Loucy (cell line): ENCODE measurements around the gene PLCG2.

Experiments
- H2AFZ ChIP-seq: fragments of 200-600 bp; sonication (generic); 2 replicates; pipeline ENCODE4 v1.6.0; 2016; ENCODE audit warnings: antibody characterized with exemption, mild to moderate bottlenecking, low read length, moderate library complexity
- H3F3A ChIP-seq: fragments of 200-600 bp; 2 replicates; pipeline ENCODE4 v1.6.0; 2016; ENCODE audit warnings: antibody characterized with exemption, low read depth, mild to moderate bottlenecking
- H3K27me3 ChIP-seq: fragments of 200-600 bp; sonication (generic); 2 replicates; pipeline ENCODE4 v1.6.1; 2014; ENCODE audit warnings: low read length, mild to moderate bottlenecking; ENCODE audit not compliant: insufficient read depth, poor library complexity, severe bottlenecking
- H3K36me3 ChIP-seq: fragments of 200-600 bp; sonication (generic); 2 replicates; pipeline ENCODE4 v1.6.1; 2016; ENCODE audit warnings: low read length; ENCODE audit not compliant: insufficient read depth
- H3K4me1 ChIP-seq: fragments of 200-600 bp; sonication (generic); 2 replicates; pipeline ENCODE4 v1.5.1; 2014; ENCODE audit warnings: low read length, mild to moderate bottlenecking; ENCODE audit not compliant: insufficient read depth, poor library complexity, severe bottlenecking
- H3K4me2 ChIP-seq: fragments of 200-600 bp; sonication (generic); 2 replicates; pipeline ENCODE4 v1.6.0; 2014; ENCODE audit warnings: antibody characterized with exemption, low read length, low read depth, mild to moderate bottlenecking; ENCODE audit not compliant: poor library complexity, severe bottlenecking
- H3K4me3 ChIP-seq: fragments of 200-600 bp; sonication (generic); 2 replicates; pipeline ENCODE4 v1.5.1; 2014; ENCODE audit warnings: low read length, mild to moderate bottlenecking, mixed read lengths; ENCODE audit not compliant: poor library complexity, severe bottlenecking
- H3K79me2 ChIP-seq: fragments of 200-600 bp; sonication (generic); 2 replicates; pipeline ENCODE4 v1.6.1; 2014; ENCODE audit warnings: low read length; ENCODE audit not compliant: insufficient read depth
- H3K9ac ChIP-seq: fragments of 200-600 bp; sonication (generic); 2 replicates; pipeline ENCODE4 v1.6.0; 2014; ENCODE audit warnings: mild to moderate bottlenecking, low read depth, low read length, moderate library complexity; ENCODE audit not compliant: poor library complexity, severe bottlenecking
- H3K9me2 ChIP-seq: fragments of 200-600 bp; sonication (generic); replicated peaks from 2 replicates; pipeline ENCODE4 v1.6.1; 2016; ENCODE audit warnings: low read depth, low read length, mixed read lengths
- H3K9me3 ChIP-seq: fragments of 200-600 bp; sonication (generic); 2 replicates; pipeline ENCODE4 v1.6.1; 2014; ENCODE audit warnings: mild to moderate bottlenecking, antibody characterized with exemption, low read length, low read depth; ENCODE audit not compliant: insufficient read depth
- H4K20me1 ChIP-seq: fragments of 200-600 bp; sonication (generic); 2 replicates; pipeline ENCODE4 v1.6.0; 2014; ENCODE audit warnings: antibody characterized with exemption, low read length, mild to moderate bottlenecking; ENCODE audit not compliant: insufficient read depth, poor library complexity, severe bottlenecking
- EZH2phosphoT487 ChIP-seq: fragments of 200-600 bp; IDR thresholded peaks from 2 replicates; pipeline ENCODE4 v1.6.1; 2018; ENCODE audit warnings: antibody characterized with exemption, mild to moderate bottlenecking, moderate library complexity, borderline replicate concordance
- TF ChIP-seq, protein P1 (sequence below): fragments of 200-600 bp; sonication (generic); conservative IDR thresholded peaks from 2 replicates; pipeline ENCODE4 v1.5.1; 2014; ENCODE audit warnings: mild to moderate bottlenecking, antibody characterized with exemption, low read length

The PLCG2 gene

DNA sequence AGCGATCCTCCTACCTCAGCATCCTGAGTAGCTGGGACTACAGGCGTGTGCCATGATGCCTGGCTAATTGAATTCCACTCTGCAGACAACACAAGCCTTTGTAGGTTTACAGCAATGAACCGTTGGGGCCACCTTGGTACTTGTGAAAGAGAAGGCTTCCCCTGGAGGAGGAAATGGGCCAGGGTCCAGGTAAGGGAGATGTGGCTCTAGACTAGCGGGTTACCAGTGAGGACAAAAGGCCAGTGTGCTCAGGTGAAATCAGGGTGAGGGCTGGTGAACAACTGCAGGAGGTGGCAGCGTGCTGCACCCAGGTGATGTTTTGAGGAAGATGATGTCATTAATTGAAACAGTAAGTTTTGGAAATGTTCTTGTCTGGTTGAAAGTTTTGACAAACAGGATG lies 225.5 kb downstream of the PLCG2 start:
- Histone ChIP-seq H2AFZ (no peak overlapping the region), H3K79me2 (no peaks in the 10 kb centered on the region), H3F3A (no peaks in the 10 kb centered on the region), H3K9me3 (peaks cover 14% of the 10 kb centered on the region; the same call in 1 of the 2 replicates), H3K9me2 (no peaks in the 10 kb centered on the region), H3K9ac (no peak overlapping the region), H3K36me3 (no peaks in the 10 kb centered on the region), H3K4me2 (no peak overlapping the region), H3K4me3 (no peak overlapping the region), H3K27me3 (no peaks in the 10 kb centered on the region), H3K4me1 (no peaks in the 10 kb centered on the region), H4K20me1 (no peaks in the 10 kb centered on the region)
- TF ChIP-seq, protein P1, sequence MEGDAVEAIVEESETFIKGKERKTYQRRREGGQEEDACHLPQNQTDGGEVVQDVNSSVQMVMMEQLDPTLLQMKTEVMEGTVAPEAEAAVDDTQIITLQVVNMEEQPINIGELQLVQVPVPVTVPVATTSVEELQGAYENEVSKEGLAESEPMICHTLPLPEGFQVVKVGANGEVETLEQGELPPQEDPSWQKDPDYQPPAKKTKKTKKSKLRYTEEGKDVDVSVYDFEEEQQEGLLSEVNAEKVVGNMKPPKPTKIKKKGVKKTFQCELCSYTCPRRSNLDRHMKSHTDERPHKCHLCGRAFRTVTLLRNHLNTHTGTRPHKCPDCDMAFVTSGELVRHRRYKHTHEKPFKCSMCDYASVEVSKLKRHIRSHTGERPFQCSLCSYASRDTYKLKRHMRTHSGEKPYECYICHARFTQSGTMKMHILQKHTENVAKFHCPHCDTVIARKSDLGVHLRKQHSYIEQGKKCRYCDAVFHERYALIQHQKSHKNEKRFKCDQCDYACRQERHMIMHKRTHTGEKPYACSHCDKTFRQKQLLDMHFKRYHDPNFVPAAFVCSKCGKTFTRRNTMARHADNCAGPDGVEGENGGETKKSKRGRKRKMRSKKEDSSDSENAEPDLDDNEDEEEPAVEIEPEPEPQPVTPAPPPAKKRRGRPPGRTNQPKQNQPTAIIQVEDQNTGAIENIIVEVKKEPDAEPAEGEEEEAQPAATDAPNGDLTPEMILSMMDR = no peak
- TF ChIP-seq EZH2phosphoT487 = no peak

DNA sequence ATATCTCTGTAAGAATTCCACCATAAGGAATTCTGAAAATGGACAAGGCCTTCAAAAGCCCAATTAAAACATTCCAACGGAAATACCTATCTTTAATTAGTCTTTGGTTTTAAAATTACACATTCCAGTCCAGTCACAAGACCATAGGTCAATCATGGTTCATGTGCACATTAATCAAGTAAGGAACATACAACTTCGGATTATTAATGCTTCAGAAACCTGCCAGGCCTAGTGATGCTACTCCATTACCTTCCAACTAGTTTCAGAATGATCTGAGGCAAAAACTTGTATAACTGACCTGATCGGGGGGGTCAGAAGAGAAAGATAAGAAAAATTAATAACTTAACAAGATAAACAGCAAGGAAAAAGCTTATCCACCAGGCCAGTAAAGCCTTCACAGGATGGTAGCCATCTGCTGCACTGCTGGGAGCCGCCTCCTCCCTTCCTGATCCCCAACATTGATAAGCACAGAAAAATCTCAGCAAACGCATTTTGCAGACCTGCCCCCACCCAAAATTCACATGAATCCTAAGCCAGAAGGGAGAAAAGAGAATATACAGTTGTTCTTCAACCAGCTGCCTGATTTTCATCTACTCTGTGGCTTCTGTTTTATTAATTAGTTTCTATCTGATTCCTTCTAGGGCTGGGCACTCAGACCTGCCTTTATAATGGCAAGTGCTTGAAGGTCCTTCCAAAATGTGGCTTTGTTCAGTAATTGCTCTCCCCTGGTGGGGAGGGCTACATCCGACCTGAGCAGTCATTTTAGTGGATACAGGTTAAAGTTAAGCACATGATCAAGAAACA lies 226.1 kb downstream of the PLCG2 start:
- no peaks in the 10 kb centered on the region for H3F3A ChIP-seq
- no peak overlapping the region for H3K9ac ChIP-seq
- no peak overlapping the region for H3K4me2 ChIP-seq
- TF ChIP-seq, protein P1 = no peak
- TF ChIP-seq EZH2phosphoT487 = no peak
- H3K36me3 ChIP-seq = no peaks in the 10 kb centered on the region
- peaks cover 14% of the 10 kb centered on the region; the same call in 1 of the 2 replicates for H3K9me3 ChIP-seq
- no peak overlapping the region for H3K4me3 ChIP-seq
- H3K27me3 ChIP-seq = no peaks in the 10 kb centered on the region
- H3K4me1 ChIP-seq = no peaks in the 10 kb centered on the region
- H4K20me1 ChIP-seq = no peaks in the 10 kb centered on the region
- no peak overlapping the region for H2AFZ ChIP-seq
- H3K9me2 ChIP-seq = no peaks in the 10 kb centered on the region
- no peaks in the 10 kb centered on the region for H3K79me2 ChIP-seq

DNA sequence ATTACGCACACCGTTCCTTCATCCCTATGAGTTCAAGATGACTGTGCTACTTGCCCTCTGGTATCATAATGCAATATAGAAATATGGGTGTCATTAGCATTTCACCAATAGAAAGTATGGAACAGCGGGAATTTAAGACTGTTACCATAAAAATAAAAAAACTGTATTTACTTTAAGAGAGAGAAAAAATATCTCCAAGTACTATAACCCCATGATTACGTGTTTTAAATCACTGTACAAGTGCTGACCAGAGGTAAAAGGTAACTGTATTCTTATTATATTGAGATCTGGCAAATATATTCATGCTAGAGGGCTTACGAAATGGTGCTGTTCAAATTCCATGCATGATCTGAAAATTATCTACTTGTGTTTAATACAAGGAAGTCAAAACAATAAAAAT lies 226.9 kb downstream of the PLCG2 start:
- no peak overlapping the region for H2AFZ ChIP-seq
- H3K9ac ChIP-seq = no peak overlapping the region
- no peaks in the 10 kb centered on the region for H3K36me3 ChIP-seq
- H3K9me2 ChIP-seq = no peaks in the 10 kb centered on the region
- no peaks in the 10 kb centered on the region for H3K4me1 ChIP-seq
- H3K4me2 ChIP-seq = no peak overlapping the region
- no peaks in the 10 kb centered on the region for H4K20me1 ChIP-seq
- H3F3A ChIP-seq = no peaks in the 10 kb centered on the region
- H3K27me3 ChIP-seq = no peaks in the 10 kb centered on the region
- TF ChIP-seq EZH2phosphoT487 = no peak
- TF ChIP-seq, protein P1 = no peak
- no peaks in the 10 kb centered on the region for H3K79me2 ChIP-seq
- H3K4me3 ChIP-seq = no peak overlapping the region
- H3K9me3 ChIP-seq = peaks cover 14% of the 10 kb centered on the region; the same call in 1 of the 2 replicates
